Measurements from ENCODE around the gene ABCD4.
"Not testable (repeated sequence)": the region's sequence is repeated elsewhere in the genome, so short reads cannot be mapped to it uniquely, and the experiment has no call there.

The ABCD4 gene

GRCh38 chr14:74301594-74302151 lies 1.1 kb downstream of the ABCD4 start:
- DNase-seq: no peak

DNA sequence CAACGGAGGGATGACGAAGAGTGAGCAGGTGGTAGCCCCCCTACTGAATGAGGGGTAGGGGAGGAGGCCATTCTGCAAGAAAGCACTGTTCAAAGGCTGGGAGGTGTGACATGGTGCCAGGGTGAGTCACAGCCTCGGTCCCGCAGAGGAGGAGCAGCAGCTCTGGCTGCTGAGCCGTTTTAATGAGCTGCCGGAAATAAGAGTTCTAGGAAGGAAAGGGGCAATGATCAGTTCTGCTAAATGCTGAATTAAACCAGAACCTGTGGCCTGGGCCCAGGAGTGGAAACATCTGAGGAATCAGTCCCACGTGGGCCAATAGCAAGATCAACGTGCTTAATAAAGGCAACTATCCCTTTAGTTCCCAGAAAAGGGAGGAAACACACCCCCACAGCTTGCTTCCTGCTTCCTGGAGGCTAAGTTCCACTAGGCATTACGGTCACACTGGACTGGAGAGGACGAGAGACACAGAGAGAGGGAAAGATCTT lies 3.6 kb downstream of the ABCD4 start:
- no peak for DNase-seq

DNA sequence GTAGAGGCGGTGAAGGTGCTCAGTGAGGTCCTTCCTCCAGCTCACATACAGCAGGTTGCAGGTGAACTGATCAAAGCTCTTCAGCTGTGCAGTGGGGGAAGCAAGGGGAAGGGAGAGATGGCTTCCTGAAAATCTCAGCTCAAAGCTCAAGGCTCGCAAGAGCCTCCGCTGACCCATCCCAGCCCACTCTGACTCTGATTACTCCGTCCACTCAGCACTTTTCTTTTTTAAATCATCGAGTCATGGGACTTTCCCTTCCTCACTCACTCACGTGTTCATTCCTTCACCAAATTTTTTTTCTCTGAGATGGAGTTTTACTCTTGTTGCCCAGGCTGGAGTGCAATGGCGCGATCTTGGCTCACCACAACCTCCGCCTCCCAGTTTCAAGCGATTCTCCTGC lies 4.7 kb downstream of the ABCD4 start:
- no peak for DNase-seq

GRCh38 chr14:74296037-74296467 lies 6.7 kb downstream of the ABCD4 start:
- DNase-seq: no peak

GRCh38 chr14:74293606-74294005 lies 9.1 kb downstream of the ABCD4 start:
- no peak for DNase-seq

DNA sequence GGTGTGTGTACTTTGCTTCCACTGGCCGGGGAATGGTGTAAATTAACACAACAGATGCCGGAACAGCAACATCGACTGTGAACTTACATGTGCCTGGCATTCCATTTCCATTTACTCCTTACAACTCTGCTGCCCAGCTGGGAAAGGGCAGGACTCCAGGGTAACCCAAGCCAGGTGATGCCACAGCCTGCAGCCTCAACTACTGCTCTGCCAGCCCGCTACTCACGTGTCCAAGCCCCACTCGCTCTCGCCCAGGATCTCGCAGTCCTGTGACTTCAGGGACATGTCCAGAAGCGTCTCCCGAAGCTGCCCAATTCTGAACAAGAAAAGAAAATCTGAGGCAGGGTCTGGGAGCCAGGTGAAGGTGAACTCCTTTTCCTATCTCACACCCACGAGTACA lies 10.7 kb downstream of the ABCD4 start:
- no peak for DNase-seq

DNA sequence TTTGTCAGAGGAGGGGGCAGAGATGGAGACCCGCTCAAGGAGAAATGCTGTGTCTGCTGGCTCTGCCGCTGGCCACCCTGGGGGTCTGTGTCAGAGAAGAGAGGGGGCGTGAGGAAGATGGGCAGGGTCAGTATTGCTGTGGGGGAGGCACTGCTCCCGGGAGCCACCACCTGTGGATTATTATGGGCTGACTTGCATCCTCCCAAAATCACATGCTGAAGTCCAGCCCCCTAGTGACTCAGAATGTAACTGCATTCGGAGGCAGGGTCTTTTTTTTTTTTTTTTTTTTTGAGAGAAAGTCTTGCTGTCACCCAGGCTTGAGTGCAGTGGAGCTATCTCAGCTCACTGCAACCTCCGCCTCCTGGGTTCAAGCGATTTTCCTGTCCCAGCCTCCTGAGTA lies 12.3 kb downstream of the ABCD4 start:
- no peak for DNase-seq

GRCh38 chr14:74289801-74290200 lies 12.9 kb downstream of the ABCD4 start:
- no peak for DNase-seq

DNA sequence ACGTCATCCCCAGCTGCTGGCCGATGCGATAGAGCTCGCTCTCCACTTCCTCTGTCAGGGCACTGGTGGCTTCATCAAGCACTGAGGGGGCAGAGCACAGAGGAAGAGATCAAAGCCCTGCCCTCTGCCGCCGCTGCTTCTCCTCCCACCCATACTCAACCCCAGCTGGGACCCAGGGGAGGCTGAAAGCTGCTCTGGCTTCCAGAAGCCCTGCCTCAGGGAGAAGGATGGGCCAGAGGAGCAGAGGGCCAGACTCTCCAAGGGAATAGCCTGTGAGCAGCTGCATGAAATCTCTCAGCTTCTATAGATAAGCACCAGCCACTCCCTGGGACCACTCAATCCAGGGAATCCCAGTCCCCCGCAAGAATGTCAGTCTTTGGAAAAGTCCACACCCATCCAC lies 16.0 kb downstream of the ABCD4 start:
- no peak for DNase-seq

GRCh38 chr14:74281069-74281468 lies 21.7 kb downstream of the ABCD4 start:
- no peak for DNase-seq

GRCh38 chr14:74278080-74278479 lies 24.7 kb downstream of the ABCD4 start:
- DNase-seq: no peak

DNA sequence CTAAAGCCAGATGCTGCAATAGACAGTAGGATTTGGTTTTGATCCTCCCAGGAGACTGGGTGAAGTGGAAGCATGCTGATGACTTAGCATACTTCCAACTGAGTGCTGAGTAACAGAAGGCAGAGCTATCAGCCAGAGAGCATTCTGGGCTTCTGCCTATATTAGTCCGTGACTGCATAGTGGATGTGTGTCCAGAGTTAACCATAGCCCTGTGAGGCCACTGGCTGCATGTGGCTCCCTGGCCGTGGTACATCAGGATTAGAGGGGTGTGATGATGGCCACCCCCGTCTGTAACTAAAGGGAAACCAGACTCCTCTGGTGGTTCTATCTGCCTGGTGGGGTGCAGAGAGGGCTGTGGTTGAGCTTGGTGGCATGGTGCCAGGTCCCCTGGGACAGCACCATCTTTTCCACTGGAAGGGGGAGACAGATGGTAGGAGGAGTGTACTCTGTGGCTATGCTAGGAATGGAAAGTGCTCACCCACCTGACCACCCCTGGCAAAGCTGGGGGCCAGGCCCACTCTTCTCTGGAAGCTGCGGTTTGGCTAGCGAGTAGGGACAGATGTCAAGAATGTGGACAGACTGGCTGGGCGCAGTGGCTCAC lies 27.4 kb downstream of the ABCD4 start:
- no peak for DNase-seq

DNA sequence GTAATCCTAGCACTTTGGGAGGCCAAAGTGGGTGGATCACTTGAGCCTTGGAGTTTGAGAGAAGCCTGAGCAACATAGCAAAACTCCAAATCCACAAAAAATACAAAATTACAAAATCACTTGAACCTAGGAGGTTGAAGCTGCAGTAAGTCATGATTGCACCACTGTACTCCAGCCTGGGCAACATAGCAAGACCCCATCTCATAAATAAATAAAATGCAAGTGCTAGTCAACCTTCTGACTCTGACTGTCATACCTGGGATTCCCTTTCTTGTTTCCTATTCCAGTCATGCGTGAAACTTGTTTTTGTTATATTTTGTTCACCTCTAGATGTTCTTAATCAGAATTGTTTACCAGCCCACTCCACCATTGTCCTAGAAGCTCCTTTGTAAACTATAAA lies 31.4 kb downstream of the ABCD4 start:
- DNase-seq: no peak

DNA sequence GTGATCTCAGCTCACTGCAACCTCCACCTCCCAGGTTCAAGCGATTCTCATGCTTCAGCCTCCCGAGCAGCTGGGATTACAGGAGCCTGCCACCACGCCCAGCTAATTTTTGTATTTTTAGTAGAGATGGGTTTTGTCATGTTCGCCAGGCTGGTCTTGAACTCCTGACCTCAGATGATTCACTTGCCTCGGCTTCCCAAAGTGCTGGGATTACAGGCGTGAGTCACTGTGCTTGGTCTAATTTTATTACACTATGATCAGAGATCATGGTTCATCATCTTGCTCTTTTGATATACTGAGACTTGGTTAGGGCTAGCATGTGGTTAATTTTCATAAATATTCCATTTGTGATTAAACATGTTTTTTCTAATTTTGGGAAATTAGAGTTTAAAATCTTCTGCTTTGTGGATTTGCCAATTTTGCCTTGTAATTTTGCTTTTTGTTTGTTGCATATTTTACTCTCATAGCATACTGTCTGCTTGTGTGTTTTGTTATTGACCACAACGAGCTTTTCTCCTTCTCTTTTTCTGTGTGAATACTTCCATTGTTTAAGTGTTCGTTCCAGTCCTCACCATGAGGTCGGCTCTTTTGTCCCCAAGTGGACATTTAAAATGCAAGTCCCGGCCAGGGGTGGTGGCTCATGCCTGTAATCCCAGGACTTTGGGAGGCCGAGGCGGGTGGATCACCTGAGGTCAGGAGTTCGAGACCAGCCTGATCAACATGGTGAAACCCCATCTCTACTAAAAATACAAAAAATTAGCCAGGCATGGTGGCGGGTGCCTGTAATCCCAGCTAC lies 32.2 kb downstream of the ABCD4 start:
- not testable (repeated sequence) for DNase-seq

DNA sequence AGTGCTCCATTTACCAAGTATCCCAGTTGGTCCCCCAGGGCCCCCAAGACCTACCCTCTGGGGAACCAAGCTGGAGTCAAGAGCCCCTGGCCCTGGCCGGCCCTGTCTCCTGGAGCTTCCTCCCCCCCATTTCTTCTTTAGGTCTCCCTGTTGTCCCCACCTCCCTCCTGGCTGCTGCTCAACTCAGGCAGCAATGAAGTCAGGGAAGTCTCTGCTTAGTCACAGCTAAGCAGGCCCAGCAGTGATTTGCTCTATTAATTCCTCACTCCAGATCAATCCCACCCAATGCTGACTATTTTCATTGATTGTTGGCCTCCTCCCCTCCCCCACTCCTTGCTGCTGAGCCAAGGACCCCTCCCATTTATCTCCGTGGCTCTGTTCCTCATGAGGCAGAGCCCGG lies 35.1 kb downstream of the ABCD4 start:
- DNase-seq: no peak

DNA sequence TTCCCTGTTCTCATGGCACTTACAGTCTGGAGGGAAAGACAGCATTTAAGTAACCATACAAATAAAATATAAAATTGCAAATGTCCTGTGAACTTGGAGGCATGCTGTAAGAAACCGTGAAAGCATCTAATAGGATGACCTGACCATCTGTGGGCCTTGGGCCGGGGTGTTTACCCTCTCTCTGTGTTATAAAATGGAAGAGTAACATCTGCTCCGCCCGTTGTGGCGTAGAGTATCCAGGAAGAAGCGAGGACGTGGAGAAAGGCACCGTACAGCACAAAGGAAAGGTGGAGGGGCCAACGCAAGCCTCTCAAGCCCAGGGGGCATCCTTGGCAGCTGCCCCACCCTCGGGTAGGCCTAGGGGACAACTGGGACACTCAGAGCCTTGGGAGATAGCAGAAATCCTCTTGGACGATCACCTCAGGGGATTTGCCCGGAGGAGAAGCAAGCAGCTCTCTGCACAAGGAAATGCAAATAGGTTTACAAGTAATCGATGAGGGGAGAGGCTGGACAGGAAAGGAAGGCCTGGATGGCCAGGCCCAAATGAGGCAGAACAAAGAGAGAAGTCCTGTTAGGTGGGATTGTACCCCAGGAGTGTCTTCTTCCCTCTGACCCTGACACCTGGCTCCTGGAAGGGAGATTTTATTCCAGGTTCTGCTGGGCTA lies 37.3 kb downstream of the ABCD4 start:
- DNase-seq: no peak

DNA sequence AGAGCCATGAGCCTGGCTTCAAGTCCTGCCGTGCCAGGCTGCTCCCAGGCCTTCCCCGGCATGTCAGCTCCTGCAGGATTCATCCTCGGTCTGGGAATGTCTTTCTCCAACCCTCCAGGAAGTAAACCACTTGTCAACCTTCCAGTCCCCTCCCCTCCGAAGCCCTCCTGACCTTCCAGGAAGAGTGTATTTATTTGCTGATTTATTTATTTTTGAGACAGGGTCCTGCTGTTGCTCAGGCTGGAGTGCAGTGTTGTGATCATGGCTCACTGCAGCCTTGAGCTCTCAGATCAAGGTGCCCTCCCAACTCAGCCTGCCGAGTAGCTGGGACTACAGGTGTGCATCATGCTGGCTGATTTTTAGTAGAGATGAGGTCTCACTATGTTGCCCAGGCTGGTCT lies 38.8 kb downstream of the ABCD4 start:
- no peak for DNase-seq

- no peak for DNase-seq
Measured at GRCh38 chr14:74263181-74263580, 39.6 kb downstream of the ABCD4 start.

DNA sequence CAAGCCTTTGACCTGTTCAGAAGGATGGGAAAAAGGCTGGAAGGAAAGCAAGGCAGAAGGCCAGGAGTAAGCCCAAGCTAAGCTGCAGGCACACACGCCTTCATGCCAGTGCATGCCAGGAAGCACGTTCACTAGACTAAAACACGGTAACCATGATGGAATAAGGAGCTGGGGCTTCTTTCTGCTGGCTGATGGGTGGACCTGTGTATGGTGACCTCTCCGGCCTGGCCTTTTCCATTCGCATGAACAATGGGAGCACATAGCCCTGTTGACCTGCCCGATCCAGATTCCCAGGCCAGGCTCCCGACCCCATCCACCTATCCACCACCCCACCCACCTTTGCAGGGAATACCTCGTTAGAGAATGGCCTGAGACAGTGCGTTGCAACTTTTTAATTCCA lies 40.7 kb downstream of the ABCD4 start:
- DNase-seq: no peak

- DNase-seq: no peak
Measured at GRCh38 chr14:74261288-74261687, 41.4 kb downstream of the ABCD4 start.

- no peak for DNase-seq
Measured at GRCh38 chr14:74260525-74261233, 42.1 kb downstream of the ABCD4 start.

- DNase-seq: no peak
Measured at GRCh38 chr14:74259513-74259912, 43.2 kb downstream of the ABCD4 start.

DNA sequence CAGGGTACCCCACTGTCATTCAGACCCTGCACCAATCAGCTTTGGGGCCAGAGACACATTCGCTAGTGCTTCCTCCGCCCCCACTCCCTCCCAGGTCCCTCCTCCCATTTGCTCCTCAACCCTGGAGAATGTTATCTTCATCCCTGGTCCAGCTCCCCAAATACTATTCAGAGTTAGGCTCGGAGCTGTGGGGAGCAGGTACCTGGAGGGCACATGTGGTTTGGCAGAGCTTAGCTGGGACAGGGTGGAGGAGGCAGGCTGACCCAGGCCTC lies 44.0 kb downstream of the ABCD4 start:
- no peak for DNase-seq

Measured in bone marrow (tissue), 2 donors.